NCI-H2196 (cell line): Measurements from ENCODE around the gene MGST1.

ENCODE experiments used
- DNase-seq: peaks from one replicate; lab custom pipeline; 2025; ENCODE audit not compliant: unreplicated experiment; lab: John Stamatoyannopoulos, UW

MGST1 gene

GRCh38 chr12:16347391-16348298 lies at the start of gene MGST1:
Gene MGST1, plus strand, starts transcription at chr12:16347645. Its CDS starts 6,608 bp downstream, at chr12:16354253.
- peak; percentile 40 for DNase-seq

- no peak for DNase-seq
Measured at GRCh38 chr12:16299403-16299802, 48.0 kb upstream of the MGST1 start.

- DNase-seq = no peak
Measured at GRCh38 chr12:16300122-16300521, 47.3 kb upstream of the MGST1 start.

DNA sequence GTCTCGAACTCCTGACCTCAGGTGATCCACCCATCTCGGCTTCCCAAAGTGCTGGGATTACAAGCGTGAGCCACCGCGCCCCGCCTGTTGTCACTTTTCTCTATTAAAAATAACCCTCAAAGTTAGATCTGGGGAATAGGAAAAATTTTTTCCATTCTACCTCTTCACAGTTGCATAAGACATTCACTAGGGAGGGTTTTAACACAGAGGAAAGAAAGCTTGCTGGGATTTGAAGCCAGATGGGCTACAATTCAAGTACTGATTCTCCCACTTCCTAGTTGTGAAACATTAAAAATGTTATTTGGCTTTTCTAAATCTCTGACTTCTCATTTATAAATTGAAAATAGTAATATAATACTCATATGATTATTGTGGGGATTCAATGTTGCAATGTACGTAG lies 46.7 kb upstream of the MGST1 start:
- no peak for DNase-seq

- no peak for DNase-seq
Measured at GRCh38 chr12:16303939-16304338, 43.5 kb upstream of the MGST1 start.

GRCh38 chr12:16307856-16308475 lies 39.5 kb upstream of the MGST1 start:
- DNase-seq = no peak

- no peak for DNase-seq
Measured at GRCh38 chr12:16310934-16311333, 36.5 kb upstream of the MGST1 start.

- peak; percentile 17 for DNase-seq
Measured at GRCh38 chr12:16323010-16323409, 24.4 kb upstream of the MGST1 start.

DNA sequence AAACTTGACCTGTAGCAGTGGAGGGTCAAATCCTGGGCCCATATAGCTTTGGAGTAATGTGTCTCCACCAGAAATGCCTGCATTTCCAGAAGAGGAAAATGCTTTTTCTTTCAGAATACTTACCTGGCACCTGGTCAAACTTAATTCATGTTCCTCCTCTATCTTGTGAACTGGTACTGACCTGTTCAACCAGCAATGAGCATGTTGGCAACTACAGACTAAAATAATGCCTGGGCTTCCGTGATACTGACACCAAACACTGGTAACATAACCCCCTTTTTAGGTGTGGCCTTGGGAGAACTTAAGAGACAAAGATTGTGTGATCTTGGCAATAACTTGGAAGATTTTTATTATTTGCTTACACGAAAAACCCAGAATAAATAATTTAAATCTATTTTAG lies 23.8 kb upstream of the MGST1 start:
- DNase-seq = peak; percentile 2

- DNase-seq = no peak
Measured at GRCh38 chr12:16324272-16324671, 23.2 kb upstream of the MGST1 start.

DNA sequence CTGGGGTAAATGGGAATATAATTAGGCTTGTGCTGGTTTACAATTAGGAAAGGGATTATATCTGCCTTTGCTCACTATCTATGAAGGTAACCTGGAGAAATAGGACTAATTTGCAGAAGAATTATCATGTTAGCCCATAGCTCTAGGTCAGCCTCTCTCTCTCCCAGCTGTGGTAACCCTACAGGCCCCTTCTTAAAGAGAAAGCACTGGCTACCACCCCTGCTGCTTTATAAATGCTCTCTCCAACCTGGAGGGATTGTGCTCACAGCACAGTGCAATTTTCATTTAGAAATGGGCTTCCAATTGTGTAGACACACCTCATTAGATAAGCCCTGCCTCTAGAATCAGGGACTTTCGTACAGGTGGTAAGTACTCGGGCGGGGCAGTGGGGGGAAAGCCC lies 22.7 kb upstream of the MGST1 start:
- no peak for DNase-seq

GRCh38 chr12:16325426-16325825 lies 22.0 kb upstream of the MGST1 start:
- peak; percentile 43 for DNase-seq

GRCh38 chr12:16327963-16328362 lies 19.5 kb upstream of the MGST1 start:
- DNase-seq = no peak

GRCh38 chr12:16329594-16329993 lies 17.9 kb upstream of the MGST1 start:
- DNase-seq = no peak

DNA sequence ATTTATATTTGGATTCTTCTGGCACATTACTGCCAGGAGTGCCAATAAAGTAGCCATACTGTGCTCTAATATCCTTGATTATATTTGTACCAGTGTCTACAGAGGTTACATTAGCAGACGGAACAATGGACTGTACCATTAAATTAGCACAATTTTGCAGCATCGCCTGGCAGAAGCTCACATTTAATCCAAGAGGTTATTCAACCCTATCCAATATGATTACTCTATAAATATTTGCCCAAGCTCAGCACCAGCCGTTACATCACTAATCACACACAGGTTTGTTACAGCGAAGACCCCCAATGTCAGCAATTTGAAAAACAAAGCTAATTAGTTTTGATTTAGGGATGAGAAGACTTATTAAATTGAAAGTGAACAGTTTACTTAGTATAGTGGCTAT lies 16.9 kb upstream of the MGST1 start:
- DNase-seq = no peak

GRCh38 chr12:16331998-16332397 lies 15.4 kb upstream of the MGST1 start:
- no peak for DNase-seq

DNA sequence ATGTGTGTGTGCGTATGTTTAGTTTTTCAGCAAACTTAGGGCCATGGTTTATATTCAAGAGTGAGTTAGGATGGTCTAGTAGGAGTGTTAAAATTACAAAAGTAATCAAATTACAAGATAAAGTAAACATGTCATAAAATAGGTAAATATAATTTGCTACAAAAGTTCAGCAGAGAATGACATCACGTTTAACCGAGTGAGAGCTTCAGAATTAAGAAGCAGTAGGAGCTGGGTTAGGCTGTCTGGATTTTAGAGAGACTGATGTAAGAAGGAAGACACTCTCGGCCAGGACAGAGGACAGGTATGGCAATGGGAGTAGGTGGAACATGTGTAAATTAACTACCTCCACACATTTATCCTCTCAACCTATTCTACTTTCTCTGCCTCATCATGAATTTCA lies 11.6 kb upstream of the MGST1 start:
- DNase-seq = no peak

DNA sequence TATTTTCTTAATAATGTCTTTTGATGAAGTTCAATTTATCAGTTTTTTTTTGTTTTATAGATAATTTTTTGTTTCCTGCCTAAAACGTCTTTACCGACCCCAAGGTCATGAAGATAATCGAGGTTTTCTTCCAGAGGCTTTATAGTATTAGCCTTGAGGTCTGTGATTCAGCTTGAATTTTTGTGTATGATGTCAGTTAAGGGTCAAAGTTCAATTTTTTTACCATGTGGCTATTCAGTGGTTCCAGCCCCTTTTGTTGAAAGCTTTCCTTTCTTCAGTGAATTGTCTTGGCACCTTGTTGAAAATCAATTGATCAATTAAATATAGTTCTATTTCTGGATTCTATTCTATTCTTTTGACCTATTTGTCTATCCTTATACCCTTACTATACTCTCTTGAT lies 3.2 kb upstream of the MGST1 start:
- no peak for DNase-seq

- DNase-seq = no peak
Measured at GRCh38 chr12:16345105-16345504, 2.3 kb upstream of the MGST1 start.

DNA sequence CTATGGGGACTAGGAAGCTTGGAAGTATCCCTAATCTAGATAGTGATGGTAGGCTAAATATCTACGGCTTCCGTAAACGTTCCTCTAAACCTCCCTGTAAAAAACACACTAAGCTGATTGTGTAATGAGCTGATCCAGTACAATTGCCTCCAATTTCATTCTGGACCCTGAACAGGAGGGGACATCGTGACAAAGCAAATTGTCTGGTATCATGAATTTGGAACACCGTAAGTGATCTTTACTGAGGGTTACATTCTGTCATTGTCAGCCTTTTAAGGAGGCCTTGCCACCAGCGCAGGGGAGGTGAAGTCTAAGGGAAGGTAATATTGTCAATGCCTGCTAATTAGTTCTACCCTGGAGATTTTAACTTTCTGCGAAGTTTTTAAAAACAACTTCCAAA lies 487 bp upstream of the MGST1 start:
- DNase-seq = no peak

DNA sequence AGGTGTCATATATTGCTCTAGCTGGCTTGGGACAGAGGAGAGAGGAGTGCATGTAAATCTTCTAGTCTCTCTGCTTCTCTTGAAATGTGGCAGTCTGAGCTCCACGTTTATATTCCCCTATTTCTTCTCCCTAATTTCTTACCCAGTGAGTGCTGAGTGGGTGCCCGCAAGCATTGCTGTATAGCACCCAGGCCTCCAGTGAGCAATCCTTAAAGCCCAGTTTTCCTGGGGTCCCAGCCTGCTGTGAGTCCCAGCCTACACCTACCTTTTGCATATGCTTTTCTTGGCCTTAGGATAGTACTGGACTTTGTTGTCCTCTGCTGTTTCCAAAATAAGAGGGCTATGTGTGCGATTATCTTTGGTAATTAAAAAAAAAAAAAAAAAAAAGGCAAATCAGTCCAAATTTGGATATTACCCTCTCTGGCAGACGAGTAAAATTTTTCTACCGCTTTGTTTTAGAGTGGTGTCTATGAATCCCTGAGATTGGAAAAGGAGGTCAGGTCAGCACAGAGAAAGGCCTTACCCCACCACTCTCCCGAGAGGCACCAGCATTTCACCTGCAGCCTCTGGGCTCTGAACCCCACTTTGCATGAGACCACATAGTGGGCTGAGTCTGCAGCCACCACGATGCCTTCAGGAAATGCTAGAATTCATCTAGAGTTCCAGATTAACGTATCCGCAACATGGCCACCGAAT lies 1.1 kb downstream of the MGST1 start:
- DNase-seq = no peak

- no peak for DNase-seq
Measured at GRCh38 chr12:16349131-16349460, 1.7 kb downstream of the MGST1 start.
